H1 (cell line): ENCODE data around the gene SLC23A1. TPM values are rescaled to one million over a fixed set of nuclear protein-coding genes. Genes with fewer than 3 reads are reported as not detected.

Experiments used
- CTCF ChIA-PET: fragments of 300-600 bp; sonication (Branson Sonifier 250); formaldehyde crosslinking; loops from one replicate; lab custom pipeline; 2021; ENCODE audit not compliant: partially characterized antibody; lab: Charles Lee
- POLR2A ChIA-PET: fragments of 300-600 bp; sonication (Branson Sonifier 250); formaldehyde crosslinking; loops from one replicate; lab custom pipeline; 2021; ENCODE audit warnings: inconsistent platforms; ENCODE audit not compliant: partially characterized antibody; lab: Charles Lee
- DNase-seq, 2 experiments: peaks; one replicate each; pipeline versions ENCODE4 v3.0.0 to v3.0.0-alpha.2; 2010 to 2022; ENCODE audit warnings: low spot score in 2 of 2, low read depth in 1 of 2, mixed read lengths in 1 of 2
- FAIRE-seq: peaks from 2 replicates; lab custom pipeline; 2011; peaks lifted over from hg19 to GRCh38; lab: Jason Lieb, UNC
- H2AFZ ChIP-seq: 2 replicates; pipeline ENCODE4 v1.8.1; 2012; ENCODE audit warnings: low read length, inconsistent platforms
- H2AK5ac ChIP-seq: 2 replicates; pipeline ENCODE4 v1.6.1; 2013; ENCODE audit warnings: low read depth, low read length
- H2BK120ac ChIP-seq: replicated peaks from 2 replicates; pipeline ENCODE3; 2013; ENCODE audit warnings: low read depth, low read length, inconsistent platforms
- H2BK12ac ChIP-seq: 2 replicates; pipeline ENCODE4 v1.6.1; 2013; ENCODE audit warnings: low read depth, low read length
- H2BK15ac ChIP-seq: 2 replicates; pipeline ENCODE4 v1.6.1; 2013; ENCODE audit warnings: low read length
- H2BK20ac ChIP-seq: 2 replicates; pipeline ENCODE4 v1.6.1; 2013; ENCODE audit warnings: low read length
- H2BK5ac ChIP-seq: 2 replicates; pipeline ENCODE4 v1.6.1; 2013; ENCODE audit warnings: low read depth, low read length
- H3K14ac ChIP-seq: 2 replicates; pipeline ENCODE4 v1.6.1; 2013; ENCODE audit warnings: inconsistent platforms; ENCODE audit not compliant: insufficient read length
- H3K18ac ChIP-seq: 2 replicates; pipeline ENCODE4 v1.6.1; 2013; ENCODE audit warnings: low read length; ENCODE audit errors: extremely low read depth
- H3K23ac ChIP-seq: 2 replicates; pipeline ENCODE4 v1.6.1; 2013; ENCODE audit warnings: inconsistent platforms; ENCODE audit not compliant: insufficient read length
- H3K23me2 ChIP-seq: 2 replicates; pipeline ENCODE4 v1.6.1; 2013; ENCODE audit warnings: low read depth, low read length
- H3K27ac ChIP-seq: 2 replicates; pipeline ENCODE4 v1.6.1; 2011; ENCODE audit warnings: low read depth, low read length, inconsistent platforms
- H3K27me3 ChIP-seq, 4 experiments: replicated peaks in 1 of 4; 1 replicate in 1 of 4; 2 replicates in 3 of 4; pipeline versions ENCODE4 v1.6.1 to v1.8.1; 2011 to 2013; ENCODE audit warnings: low read length in 3 of 4, mild to moderate bottlenecking in 3 of 4, inconsistent platforms in 2 of 4, mixed read lengths in 2 of 4, moderate library complexity in 1 of 4; ENCODE audit not compliant: control insufficient read depth in 3 of 4, insufficient read depth in 3 of 4; ENCODE audit errors: extremely low read depth in 1 of 4
- H3K36me3 ChIP-seq, 4 experiments: 2 replicates each; pipeline versions ENCODE4 v1.6.1 to v1.8.1; 2011 to 2013; ENCODE audit warnings: mild to moderate bottlenecking in 4 of 4, low read length in 3 of 4, moderate library complexity in 2 of 4, control low read depth in 1 of 4, inconsistent platforms in 1 of 4; ENCODE audit not compliant: insufficient read depth in 4 of 4, control insufficient read depth in 2 of 4
- H3K4ac ChIP-seq: replicated peaks from 2 replicates; pipeline ENCODE3; 2013; ENCODE audit warnings: low read length, low read depth, mixed read lengths, inconsistent platforms; ENCODE audit not compliant: insufficient read length
- H3K4me1 ChIP-seq, 4 experiments: replicated peaks in 1 of 4; 1 replicate in 1 of 4; 2 replicates in 3 of 4; pipeline versions ENCODE4 v1.6.1 to v1.8.1; 2011 to 2013; ENCODE audit warnings: low read length in 3 of 4, inconsistent platforms in 2 of 4, mixed read lengths in 1 of 4; ENCODE audit not compliant: insufficient read depth in 4 of 4, control insufficient read depth in 3 of 4
- H3K4me2 ChIP-seq, 2 experiments: 2 replicates each; pipeline versions ENCODE4 v1.6.1 to v1.8.1; 2011 to 2013; ENCODE audit warnings: low read depth in 2 of 2, low read length in 2 of 2, control low read depth in 1 of 2, inconsistent platforms in 1 of 2, mild to moderate bottlenecking in 1 of 2; ENCODE audit not compliant: insufficient read depth in 1 of 2
- H3K4me3 ChIP-seq, 4 experiments: fragments of 200-600, 300-600 bp in 1 of 4; sonication (generic), shearing (Covaris generic), sonication (Bioruptor Twin) in 1 of 4; 2 replicates each; pipeline versions ENCODE4 v1.5.1 to v1.8.1; 2011 to 2016; ENCODE audit warnings: low read length in 4 of 4, low read depth in 3 of 4, control low read depth in 2 of 4, inconsistent platforms in 2 of 4, mild to moderate bottlenecking in 2 of 4, mixed read lengths in 1 of 4, moderate library complexity in 1 of 4; ENCODE audit not compliant: insufficient read depth in 2 of 4; ENCODE audit errors: extremely low read depth in 1 of 4
- H3K56ac ChIP-seq: replicated peaks from 2 replicates; pipeline ENCODE3; 2013; ENCODE audit warnings: low read depth, mild to moderate bottlenecking, mixed read lengths, low read length, inconsistent platforms; ENCODE audit not compliant: insufficient read length
- H3K79me1 ChIP-seq: 2 replicates; pipeline ENCODE4 v1.6.1; 2013; ENCODE audit warnings: low read depth, low read length, control low read depth
- H3K79me2 ChIP-seq, 2 experiments: 2 replicates each; pipeline versions ENCODE4 v1.6.1 to v1.8.1; 2012 to 2013; ENCODE audit warnings: low read length in 2 of 2, mild to moderate bottlenecking in 2 of 2, inconsistent platforms in 1 of 2; ENCODE audit not compliant: insufficient read depth in 2 of 2, control insufficient read depth in 1 of 2
- H3K9ac ChIP-seq, 4 experiments: replicated peaks in 1 of 4; 1 replicate in 1 of 4; 2 replicates in 3 of 4; pipeline versions ENCODE4 v1.6.1 to v1.8.1; 2011 to 2013; ENCODE audit warnings: low read depth in 3 of 4, low read length in 3 of 4, control low read depth in 2 of 4, mild to moderate bottlenecking in 2 of 4, moderate library complexity in 2 of 4, inconsistent platforms in 1 of 4; ENCODE audit errors: extremely low read depth in 1 of 4
- H3K9me3 ChIP-seq, 2 experiments: 2 replicates each; pipeline versions ENCODE4 v1.6.1 to v1.8.1; 2012 to 2013; ENCODE audit warnings: mild to moderate bottlenecking in 2 of 2, moderate library complexity in 2 of 2, control low read depth in 1 of 2, inconsistent platforms in 1 of 2, low read depth in 1 of 2, low read length in 1 of 2, mixed read lengths in 1 of 2; ENCODE audit not compliant: insufficient read depth in 2 of 2
- H4K20me1 ChIP-seq, 2 experiments: replicated peaks in 1 of 2; 2 replicates each; pipeline versions ENCODE3 to v1.8.1; 2011 to 2013; ENCODE audit warnings: inconsistent platforms in 2 of 2, low read length in 2 of 2, mild to moderate bottlenecking in 1 of 2; ENCODE audit not compliant: insufficient read depth in 2 of 2, control insufficient read depth in 1 of 2
- H4K5ac ChIP-seq: 2 replicates; pipeline ENCODE4 v1.6.1; 2013; ENCODE audit warnings: low read length, low read depth, mixed read lengths, inconsistent platforms; ENCODE audit not compliant: insufficient read length
- H4K8ac ChIP-seq: 2 replicates; pipeline ENCODE4 v1.8.0; 2013; ENCODE audit warnings: mild to moderate bottlenecking, moderate library complexity, low read length, inconsistent platforms; ENCODE audit not compliant: insufficient read depth; ENCODE audit errors: extremely low read depth
- H4K91ac ChIP-seq: replicated peaks from 2 replicates; pipeline ENCODE3; 2013; ENCODE audit warnings: low read length, mixed read lengths, inconsistent platforms; ENCODE audit not compliant: insufficient read length
- BCL11A ChIP-seq, 2 experiments: IDR thresholded peaks; one replicate each; pipeline ENCODE4 v1.6.1; 2011; ENCODE audit warnings: low read depth in 2 of 2, low read length in 2 of 2, mild to moderate bottlenecking in 2 of 2
- FOSL1 ChIP-seq: IDR thresholded peaks from 2 replicates; pipeline ENCODE4 v1.6.1; 2011; ENCODE audit warnings: mild to moderate bottlenecking, low read depth, low read length, moderate library complexity; ENCODE audit not compliant: insufficient read depth
- GABPA ChIP-seq: IDR thresholded peaks from 2 replicates; pipeline ENCODE4 v1.6.1; 2011; ENCODE audit warnings: mild to moderate bottlenecking, low read length, moderate library complexity, borderline replicate concordance; ENCODE audit not compliant: insufficient read depth
- MAFK ChIP-seq: IDR thresholded peaks from 2 replicates; pipeline ENCODE4 v1.6.1; 2012; ENCODE audit warnings: low read depth, mild to moderate bottlenecking, improper control_type of control experiment, low read length
- WGBS, 2 experiments: shearing (Covaris generic) in 1 of 2; methylation state at CpG; one replicate each; pipeline versions ENCODE4 v1.1.6 to v1.1.7; 2013 to 2015; ENCODE audit warnings: low lambda C conversion rate in 2 of 2, mixed read lengths in 2 of 2, inconsistent platforms in 1 of 2, low coverage in 1 of 2, missing lambda C conversion rate in 1 of 2; ENCODE audit not compliant: insufficient replicate concordance in 2 of 2, insufficient coverage in 1 of 2, insufficient read length in 1 of 2; ENCODE audit errors: extremely low coverage in 1 of 2, missing lambda C conversion rate in 1 of 2; 5-methylcytosine and 5-hydroxymethylcytosine counted together
- polyA plus RNA-seq, 7 experiments: library from polyadenylated mRNA; depleted of rRNA in 3 of 7; stranded (reverse) in 5 of 7; unstranded in 2 of 7; fragments of >200 nt in 5 of 7; fragments of 200-250 nt in 2 of 7; gene quantifications; 1 replicate in 5 of 7; 2 replicates in 1 of 7; 4 replicates in 1 of 7; pipeline versions ENCODE4 v1.2.1 to v1.2.3, GENCODE V29; 2011 to 2013; ENCODE audit warnings: missing spikeins in 2 of 7, mixed read lengths in 2 of 7
- total RNA-seq: library from RNA; stranded (reverse); fragmentation: NEBNext Ultra II Directional; extraction: Animal tissue kit (Norgen Biotek cat#: 25700); gene quantifications from 2 replicates; pipeline ENCODE4 v1.2.1, GENCODE V29; 2021

SLC23A1 gene
- total and polyA plus RNA-seq, 2 of the 8 experiments (the other 6 are each of a cell fraction or from before 2014, with no cell fraction given): not detected

- Histone ChIP-seq H2BK5ac (no peak overlapping the region), H2BK20ac (no peak overlapping the region), H2BK120ac (no peak overlapping the region), H3K14ac (no peak overlapping the region), H3K18ac (no peak overlapping the region), H3K4ac (no peak overlapping the region), H3K4me3 (no peak overlapping the region), H2BK15ac (no peak overlapping the region), H3K27me3 (no peaks in the 10 kb centered on the region), H4K8ac (no peak overlapping the region), H3K23ac (no peak overlapping the region), H4K20me1 (no peaks in the 10 kb centered on the region), H3K23me2 (no peaks in the 10 kb centered on the region), H2BK12ac (no peak overlapping the region), H3K79me1 (no peaks in the 10 kb centered on the region), H2AFZ (no peak overlapping the region), H2AK5ac (no peak overlapping the region), H3K9ac (no peak overlapping the region), H3K27ac (no peak overlapping the region)
- WGBS, 2 experiments: 93% methylated on average over 6 of the region's 6 CpGs; no CpG with 5 or more reads in 1 of the 2 experiments
- POLR2A ChIA-PET: interaction anchor here (0.8 to 1.3 kb wide), 4 partner anchors 9 to 60 kb away, joined by 3 to 6 read pairs (median 3); partner anchors contain the start of gene SPATA24
- no peak for FAIRE-seq
- TF ChIP-seq FOSL1 (no peak), BCL11A (IDR thresholded peaks at IDR 0.05; ENCODE audit: low read depth in 2 of 2, low read length in 2 of 2) (no peak), MAFK (no peak), GABPA (no peak)
- TF ChIP-seq, all 59 proteins: peak for 0
- H3K9me3 ChIP-seq: no peaks in the 10 kb centered on the region
- peaks cover 2 to 14% (median 4%) of the 10 kb centered on the region in 4 experiments; a peak in 5 of 8 replicates for H3K36me3 ChIP-seq
- H4K5ac ChIP-seq: no peak overlapping the region
- H3K56ac ChIP-seq: no peak overlapping the region
- H3K4me2 ChIP-seq: no peak overlapping the region
- CTCF ChIA-PET: interaction anchor here (0.9 to 1.5 kb wide), 3 partner anchors 11 to 363 kb away, joined by 3 to 6 read pairs (median 3); partner anchors contain the start of gene PROB1
- DNase-seq: no peak
- H3K79me2 ChIP-seq: no peaks in the 10 kb centered on the region
- H3K4me1 ChIP-seq: no peaks in the 10 kb centered on the region
- no peak overlapping the region for H4K91ac ChIP-seq
Observed at GRCh38 chr5:139413963-139414362, 30.9 kb upstream of the SLC23A1 start.
